ENCODE results near the gene BACH2. TPM values are rescaled to one million over a fixed set of nuclear protein-coding genes. Genes with fewer than 3 reads are reported as not detected.

Gene BACH2
- total RNA-seq, 1 donor from 2014 or later: 7.8 TPM

DNA sequence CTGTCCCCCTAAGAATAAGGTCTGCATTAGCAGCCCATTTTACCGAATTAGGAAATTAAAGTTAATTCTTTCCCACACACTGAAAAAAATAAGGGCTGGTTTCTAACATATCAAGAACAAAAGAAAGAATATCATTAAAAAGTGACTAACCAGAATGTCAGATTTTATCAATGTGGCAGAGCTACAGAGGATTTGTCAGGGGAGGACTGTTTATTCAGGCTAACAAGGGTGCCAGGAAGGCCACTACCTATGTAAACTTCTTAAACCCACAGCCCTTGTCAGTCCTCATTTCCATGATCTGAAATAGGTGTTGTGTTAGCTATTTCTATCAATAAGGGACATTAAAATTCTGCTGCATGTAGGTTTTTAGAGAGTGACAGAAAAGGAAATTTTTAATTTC, 76.4 kb downstream of the BACH2 start:
- peaks cover 5% of the 10 kb centered on the region for H3K9me3 Mint-ChIP-seq (ENCODE audit: low read depth)

DNA sequence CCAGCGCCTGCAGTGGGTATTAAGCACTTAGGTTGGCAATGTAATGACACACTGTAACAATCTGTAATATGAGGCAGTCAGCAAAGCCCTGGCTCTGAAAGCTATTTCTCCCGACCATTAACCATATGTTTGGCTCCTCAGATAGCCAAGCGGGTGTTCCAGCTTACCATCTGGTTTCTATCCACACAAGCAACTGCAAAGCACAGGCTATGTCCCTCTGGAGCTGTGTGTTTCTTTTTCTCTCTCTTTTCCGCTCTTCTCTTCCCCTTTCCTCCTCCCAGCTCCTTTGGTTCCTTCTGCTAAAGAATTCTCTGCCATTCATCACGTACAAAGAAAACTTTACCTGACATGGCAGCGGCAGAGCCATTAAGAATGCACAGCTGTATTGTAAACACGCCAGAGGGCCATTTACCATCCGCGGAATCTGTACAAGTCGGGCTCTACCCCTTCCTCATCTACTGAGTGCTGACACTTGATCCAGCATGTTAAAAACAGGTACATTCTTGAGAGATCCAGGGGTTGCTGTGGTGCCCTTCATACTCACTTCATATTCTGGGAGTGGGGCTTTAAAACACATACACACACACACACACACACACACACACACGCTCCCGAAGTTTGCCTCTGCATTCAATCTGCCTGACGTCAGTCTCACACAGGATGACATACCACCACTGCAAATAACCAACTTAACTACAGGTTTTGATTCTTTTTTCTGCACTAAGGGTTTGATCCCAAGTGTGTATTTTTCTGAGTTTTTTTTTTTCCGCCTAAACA, 77.2 kb downstream of the BACH2 start:
- H3K9me3 Mint-ChIP-seq (ENCODE audit: low read depth): peaks cover 5% of the 10 kb centered on the region
- H3K27me3 Mint-ChIP-seq (ENCODE audit: low read depth): no peaks in the 10 kb centered on the region
- no peak overlapping the region for H3K4me3 Mint-ChIP-seq (ENCODE audit: unreplicated experiment)
- peaks cover 7% of the 10 kb centered on the region for H3K4me1 Mint-ChIP-seq (ENCODE audit: low read depth)
- DNase-seq (ENCODE audit: low spot score): no peak
- no peak overlapping the region for H3K27ac Mint-ChIP-seq (ENCODE audit: unreplicated experiment)
- peaks cover 4% of the 10 kb centered on the region for H3K36me3 Mint-ChIP-seq (ENCODE audit: low read depth)
- TF ChIP-seq, protein P1, sequence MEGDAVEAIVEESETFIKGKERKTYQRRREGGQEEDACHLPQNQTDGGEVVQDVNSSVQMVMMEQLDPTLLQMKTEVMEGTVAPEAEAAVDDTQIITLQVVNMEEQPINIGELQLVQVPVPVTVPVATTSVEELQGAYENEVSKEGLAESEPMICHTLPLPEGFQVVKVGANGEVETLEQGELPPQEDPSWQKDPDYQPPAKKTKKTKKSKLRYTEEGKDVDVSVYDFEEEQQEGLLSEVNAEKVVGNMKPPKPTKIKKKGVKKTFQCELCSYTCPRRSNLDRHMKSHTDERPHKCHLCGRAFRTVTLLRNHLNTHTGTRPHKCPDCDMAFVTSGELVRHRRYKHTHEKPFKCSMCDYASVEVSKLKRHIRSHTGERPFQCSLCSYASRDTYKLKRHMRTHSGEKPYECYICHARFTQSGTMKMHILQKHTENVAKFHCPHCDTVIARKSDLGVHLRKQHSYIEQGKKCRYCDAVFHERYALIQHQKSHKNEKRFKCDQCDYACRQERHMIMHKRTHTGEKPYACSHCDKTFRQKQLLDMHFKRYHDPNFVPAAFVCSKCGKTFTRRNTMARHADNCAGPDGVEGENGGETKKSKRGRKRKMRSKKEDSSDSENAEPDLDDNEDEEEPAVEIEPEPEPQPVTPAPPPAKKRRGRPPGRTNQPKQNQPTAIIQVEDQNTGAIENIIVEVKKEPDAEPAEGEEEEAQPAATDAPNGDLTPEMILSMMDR (IDR thresholded peaks at IDR 0.05): no peak

More for the DNA sequence above, 76.4 kb downstream of the BACH2 start:
- TF ChIP-seq, protein P1 (IDR thresholded peaks at IDR 0.05): no peak
- Mint-ChIP-seq H3K4me1 (ENCODE audit: low read depth) (peaks cover 7% of the 10 kb centered on the region), H3K4me3 (ENCODE audit: unreplicated experiment) (no peak overlapping the region), H3K36me3 (ENCODE audit: low read depth) (peaks cover 4% of the 10 kb centered on the region), H3K27ac (ENCODE audit: unreplicated experiment) (no peak overlapping the region), H3K27me3 (ENCODE audit: low read depth) (no peaks in the 10 kb centered on the region)
- no peak for DNase-seq (ENCODE audit: low spot score)

DNA sequence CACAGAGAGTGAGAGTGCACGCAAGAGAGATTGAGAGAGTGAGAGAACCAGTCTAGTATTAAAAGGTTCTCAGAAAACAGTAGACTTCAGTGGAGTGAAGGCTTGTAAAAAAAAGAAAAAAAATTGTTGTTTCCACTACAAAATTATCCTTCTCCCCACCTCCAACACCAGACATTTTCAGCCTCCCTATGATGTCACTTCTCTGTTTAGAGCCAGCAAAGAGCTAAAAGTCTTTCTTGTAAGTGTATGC, 77.8 kb downstream of the BACH2 start:
- H3K27me3 Mint-ChIP-seq (ENCODE audit: low read depth): no peaks in the 10 kb centered on the region
- H3K36me3 Mint-ChIP-seq (ENCODE audit: low read depth): peaks cover 4% of the 10 kb centered on the region
- DNase-seq (ENCODE audit: low spot score): no peak
- no peak overlapping the region for H3K27ac Mint-ChIP-seq (ENCODE audit: unreplicated experiment)
- peaks cover 5% of the 10 kb centered on the region for H3K9me3 Mint-ChIP-seq (ENCODE audit: low read depth)
- no peak overlapping the region for H3K4me3 Mint-ChIP-seq (ENCODE audit: unreplicated experiment)
- peaks cover 2% of the 10 kb centered on the region for H3K4me1 Mint-ChIP-seq (ENCODE audit: low read depth)
- TF ChIP-seq, protein P1 (IDR thresholded peaks at IDR 0.05): no peak

DNA sequence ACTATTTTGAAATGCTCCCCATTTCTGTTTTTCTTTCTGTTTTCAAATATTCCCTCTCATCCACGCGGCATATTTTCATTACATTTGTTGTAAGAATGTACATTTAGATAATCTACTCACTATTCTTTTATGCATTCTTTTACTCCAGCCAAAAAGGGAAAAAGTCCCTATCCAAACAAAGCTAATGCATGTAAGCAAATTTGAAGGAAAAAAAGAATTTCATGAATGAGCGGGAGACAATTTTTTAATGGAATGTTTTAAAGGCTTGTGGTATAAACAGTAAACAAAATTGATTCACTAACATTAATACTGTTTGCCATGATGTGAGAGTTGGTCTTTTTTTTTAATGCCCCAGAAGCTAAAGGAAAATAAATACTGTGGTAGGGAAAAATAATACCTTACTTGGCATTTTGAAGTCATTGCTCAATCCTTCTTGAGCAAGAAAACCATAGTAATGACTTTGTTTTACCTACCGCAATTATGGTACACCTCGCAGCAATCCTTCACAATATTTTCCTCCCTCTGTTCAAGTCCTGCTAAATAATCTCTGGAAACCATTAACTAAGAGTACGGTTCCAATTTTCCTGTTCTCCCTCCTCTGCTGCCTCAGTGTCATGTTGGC, 79.0 kb downstream of the BACH2 start:
- no peak overlapping the region for H3K27ac Mint-ChIP-seq (ENCODE audit: unreplicated experiment)
- H3K4me3 Mint-ChIP-seq (ENCODE audit: unreplicated experiment): no peak overlapping the region
- peaks cover under 1% of the 10 kb centered on the region for H3K9me3 Mint-ChIP-seq (ENCODE audit: low read depth)
- H3K36me3 Mint-ChIP-seq (ENCODE audit: low read depth): peaks cover under 1% of the 10 kb centered on the region
- TF ChIP-seq, protein P1 (IDR thresholded peaks at IDR 0.05): no peak
- H3K4me1 Mint-ChIP-seq (ENCODE audit: low read depth): peaks cover 10% of the 10 kb centered on the region
- DNase-seq (ENCODE audit: low spot score): no peak
- H3K27me3 Mint-ChIP-seq (ENCODE audit: low read depth): no peaks in the 10 kb centered on the region

DNA sequence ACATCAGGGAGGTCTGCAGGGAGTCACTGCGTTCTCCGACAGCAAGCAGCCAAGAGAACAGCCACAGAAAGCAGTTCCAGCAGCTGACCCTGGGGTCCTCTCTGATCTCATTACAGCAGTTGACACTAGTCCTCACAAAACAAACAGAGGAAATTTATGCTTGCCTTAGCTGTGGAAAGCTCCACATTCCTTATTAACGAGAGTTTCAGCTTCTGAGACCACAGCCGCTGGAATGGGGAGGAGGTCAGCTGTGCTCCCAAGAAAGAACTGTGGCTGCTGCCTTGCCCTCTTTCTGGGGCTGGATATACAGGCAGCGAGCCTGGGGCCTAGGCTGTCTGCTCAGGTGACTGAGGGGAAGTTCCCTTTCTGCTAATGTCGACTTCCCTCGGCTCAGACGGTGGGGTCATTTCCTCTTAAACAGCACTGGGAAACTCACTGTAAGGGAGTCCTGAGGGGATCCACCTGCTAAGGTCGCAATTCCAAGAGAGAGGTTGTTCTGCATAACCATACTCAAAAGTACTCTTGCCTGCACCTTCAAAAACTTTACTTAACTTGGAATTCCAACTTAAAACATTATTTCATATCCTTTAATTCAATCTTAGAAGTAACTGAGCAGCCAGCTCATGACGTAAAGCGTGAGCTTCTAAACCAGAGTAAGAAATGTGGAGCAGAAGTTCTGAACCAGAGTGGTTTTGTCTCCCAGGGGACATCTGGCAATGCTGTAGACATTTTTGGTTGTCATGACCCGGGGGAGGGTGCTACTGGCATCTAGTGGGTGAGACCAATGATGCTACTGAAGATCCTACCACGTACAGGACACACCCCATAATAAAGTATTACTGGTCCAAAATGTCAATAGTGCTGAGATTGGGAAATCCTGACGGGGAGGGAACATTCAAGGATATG, 80.3 kb downstream of the BACH2 start:
- DNase-seq (ENCODE audit: low spot score): no peak
- Mint-ChIP-seq H3K4me1 (ENCODE audit: low read depth) (peaks cover 10% of the 10 kb centered on the region), H3K27ac (ENCODE audit: unreplicated experiment) (peak overlapping the region; percentile 86), H3K27me3 (ENCODE audit: low read depth) (no peaks in the 10 kb centered on the region), H3K4me3 (ENCODE audit: unreplicated experiment) (no peak overlapping the region), H3K36me3 (ENCODE audit: low read depth) (no peaks in the 10 kb centered on the region), H3K9me3 (ENCODE audit: low read depth) (no peaks in the 10 kb centered on the region)
- TF ChIP-seq, protein P1 (IDR thresholded peaks at IDR 0.05): no peak

Measured in chondrocyte (in vitro differentiated cells).